Jurkat, Clone E6-1 (cell line): ENCODE data around the gene ANKRD44.

Experiments used
- DNase-seq: peaks from one replicate; pipeline ENCODE4 v3.0.0-alpha.2; 2011; ENCODE audit warnings: low read depth, low spot score
- H3K4me3 ChIP-seq: 2 replicates; pipeline ENCODE4 v1.5.1; 2011; ENCODE audit warnings: mild to moderate bottlenecking, low read length, control low read depth, moderate library complexity

Gene ANKRD44

DNA sequence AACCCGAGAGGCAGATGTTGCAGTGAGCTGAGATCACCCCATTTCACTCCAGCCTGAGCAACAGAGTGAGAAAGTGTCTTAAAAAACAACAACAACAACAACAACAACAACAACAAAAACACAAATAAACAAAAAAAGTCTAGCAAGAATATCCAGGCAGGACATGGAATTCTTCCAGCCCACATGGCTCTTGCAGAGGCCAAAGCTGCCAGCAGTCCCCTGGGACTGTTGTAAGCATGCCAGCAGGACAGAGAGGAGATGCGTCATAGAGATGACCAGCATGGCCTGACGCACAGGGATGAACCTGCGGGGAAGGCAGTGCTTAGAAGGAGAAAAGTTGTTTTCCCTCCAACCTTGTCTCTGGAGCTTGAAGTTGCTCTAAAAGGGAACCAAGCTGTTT, 201.8 kb downstream of the ANKRD44 start:
- no peak for DNase-seq
- no peak overlapping the region for H3K4me3 ChIP-seq

DNA sequence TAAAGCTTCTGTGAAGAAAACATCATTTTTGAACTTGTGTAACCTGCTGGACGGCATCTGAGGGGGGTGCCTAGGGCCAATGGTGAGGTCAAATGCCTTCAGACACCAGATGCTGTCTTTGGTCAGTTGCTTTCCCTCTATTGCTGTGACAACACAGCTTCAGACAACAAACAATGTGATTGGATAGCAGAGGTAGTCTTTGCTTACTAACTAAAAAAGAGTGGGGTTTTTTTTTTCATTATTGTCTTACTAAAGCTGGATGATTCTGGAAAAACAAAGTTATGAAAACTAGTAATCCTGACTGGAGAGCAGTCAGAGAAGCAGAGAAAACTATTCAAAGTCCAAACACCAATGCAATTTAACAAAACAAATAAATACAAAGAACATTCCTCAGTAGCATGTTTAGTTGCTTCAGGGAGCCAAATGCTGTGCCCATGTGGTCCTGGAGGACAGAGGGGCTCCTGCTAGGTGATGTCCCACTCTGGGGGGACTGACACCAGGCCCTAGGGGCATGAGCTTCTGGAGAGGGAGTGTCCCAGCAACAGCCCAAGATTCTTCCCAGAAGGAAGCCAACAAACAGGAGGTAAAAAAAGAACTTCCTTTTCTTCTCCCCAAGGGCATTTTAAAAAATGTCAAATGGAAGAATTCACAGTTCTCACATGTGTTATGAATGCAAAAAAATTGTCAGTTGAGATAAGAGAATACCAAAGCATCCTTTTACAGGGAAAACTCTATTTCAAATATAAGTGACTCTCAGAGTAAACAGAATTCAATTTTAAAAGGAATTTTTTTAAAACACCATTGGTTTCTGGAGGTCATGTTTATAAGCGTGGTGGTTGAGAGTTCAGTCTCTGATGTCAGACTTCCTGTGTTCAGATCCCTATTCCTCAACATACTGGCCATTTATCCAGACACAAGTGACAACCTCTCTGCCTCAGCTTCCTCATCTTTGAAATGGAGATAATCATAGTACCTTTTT, 203.0 kb downstream of the ANKRD44 start:
- no peak overlapping the region for H3K4me3 ChIP-seq
- no peak for DNase-seq

DNA sequence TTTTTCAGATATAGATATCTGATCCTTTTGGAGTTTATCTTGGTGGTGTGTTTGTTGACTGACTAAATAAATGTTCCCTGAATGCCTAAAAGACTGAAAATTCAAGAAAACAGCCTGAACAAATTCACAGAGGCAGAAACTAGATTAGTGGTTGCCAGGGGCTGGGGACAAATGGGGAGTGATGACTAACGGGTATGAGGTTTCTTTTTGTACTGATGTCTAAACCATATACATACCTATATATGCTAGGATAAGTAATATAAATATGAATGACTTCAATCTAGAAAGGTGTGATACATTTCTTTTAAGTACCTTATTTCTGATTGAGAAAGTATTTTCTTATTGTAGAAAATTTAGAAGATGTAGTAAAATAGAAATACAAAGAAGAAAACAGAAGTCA, 207.2 kb downstream of the ANKRD44 start:
- no peak overlapping the region for H3K4me3 ChIP-seq
- DNase-seq: no peak

DNA sequence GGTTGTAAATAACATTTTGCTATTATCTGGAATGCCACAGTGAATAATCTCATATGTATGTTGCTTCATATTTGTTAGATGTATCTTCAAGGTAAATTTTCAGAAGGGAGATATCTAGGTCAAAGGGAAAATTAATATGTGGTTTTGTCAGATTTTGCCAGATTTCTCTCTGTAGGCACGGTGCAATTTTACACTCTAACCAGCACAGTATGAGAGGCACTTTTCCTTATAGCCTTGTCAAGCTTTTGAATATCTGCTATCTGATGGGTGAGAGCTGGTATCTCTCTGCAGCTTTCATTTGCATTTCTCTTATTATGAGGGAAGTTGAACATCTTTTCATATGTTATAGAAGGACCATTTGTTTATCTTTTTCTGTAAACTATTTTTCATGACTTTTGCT, 208.3 kb downstream of the ANKRD44 start:
- no peak for DNase-seq
- no peak overlapping the region for H3K4me3 ChIP-seq

DNA sequence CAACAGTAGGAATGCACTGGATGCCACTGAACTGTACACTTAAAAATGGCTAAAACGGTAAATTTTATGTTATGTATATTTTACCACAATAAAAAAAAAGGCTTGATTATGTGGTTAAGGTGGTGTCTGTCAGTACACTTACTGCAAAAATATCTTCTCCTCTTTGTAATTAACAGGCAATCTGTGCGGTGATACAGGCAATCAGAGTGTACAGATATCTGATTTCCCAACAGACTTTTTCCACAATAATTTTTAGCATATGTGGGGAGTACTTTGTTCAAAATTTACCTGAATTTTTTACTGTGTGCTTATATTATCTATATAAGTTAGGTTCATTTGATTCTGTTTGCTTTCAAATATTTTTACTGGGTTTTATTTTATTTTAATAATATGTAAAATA, 209.1 kb downstream of the ANKRD44 start:
- no peak overlapping the region for H3K4me3 ChIP-seq
- no peak for DNase-seq

DNA sequence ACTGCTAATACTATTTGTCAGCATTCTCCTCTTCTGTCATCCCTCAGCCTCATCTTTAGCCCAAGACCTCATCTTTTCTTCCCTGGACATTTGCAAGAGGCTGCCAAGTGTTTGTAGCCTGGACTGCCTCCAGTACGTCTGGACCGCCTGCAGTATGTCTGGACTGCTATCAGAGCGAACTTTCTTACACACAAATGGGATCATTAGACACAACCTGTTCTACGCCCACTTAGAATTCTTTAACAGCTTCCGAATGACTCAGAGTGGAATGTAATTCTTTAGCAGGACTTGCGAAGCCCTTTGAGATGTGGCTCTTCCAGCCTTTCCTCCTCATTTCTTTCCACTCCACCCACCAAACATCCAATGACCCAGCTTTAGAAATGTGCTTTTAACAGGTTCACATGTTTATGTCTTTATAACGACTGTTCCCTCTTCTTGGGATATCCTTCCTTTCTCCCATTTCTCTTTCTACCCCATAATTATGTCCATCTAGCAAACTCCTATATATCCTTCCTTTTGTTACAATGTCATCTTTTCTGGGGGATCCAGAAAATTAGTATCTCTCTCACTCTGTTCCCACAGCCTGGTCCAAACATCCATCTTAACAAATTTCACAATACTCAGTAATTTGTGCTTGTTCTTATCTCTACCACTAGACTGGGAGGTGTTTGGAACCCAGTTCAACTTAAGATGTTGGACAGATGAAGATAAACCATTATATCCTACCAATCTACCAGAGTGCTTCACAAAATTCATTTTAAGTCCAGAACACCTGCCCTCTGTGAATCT, 212.8 kb downstream of the ANKRD44 start:
- no peak for DNase-seq
- no peak overlapping the region for H3K4me3 ChIP-seq

DNA sequence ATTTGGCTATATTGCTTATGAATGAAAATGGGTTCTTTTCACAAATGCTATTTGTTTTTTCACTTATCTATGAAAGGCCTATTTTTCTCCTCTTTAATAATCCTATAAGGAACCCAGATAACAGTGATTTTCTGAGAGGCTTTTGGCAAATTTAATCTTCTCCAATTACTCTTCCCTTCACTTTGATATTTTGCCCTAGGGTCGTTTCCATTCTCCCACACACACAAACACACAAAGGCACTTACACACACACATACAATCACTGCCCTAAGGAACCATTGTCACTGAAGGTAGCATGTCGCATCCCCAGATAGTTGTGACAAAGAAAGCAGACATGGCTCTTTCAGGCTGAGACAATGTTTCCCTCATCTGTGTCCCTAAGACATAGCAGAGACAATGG, 213.9 kb downstream of the ANKRD44 start:
- DNase-seq: no peak
- H3K4me3 ChIP-seq: no peak overlapping the region

DNA sequence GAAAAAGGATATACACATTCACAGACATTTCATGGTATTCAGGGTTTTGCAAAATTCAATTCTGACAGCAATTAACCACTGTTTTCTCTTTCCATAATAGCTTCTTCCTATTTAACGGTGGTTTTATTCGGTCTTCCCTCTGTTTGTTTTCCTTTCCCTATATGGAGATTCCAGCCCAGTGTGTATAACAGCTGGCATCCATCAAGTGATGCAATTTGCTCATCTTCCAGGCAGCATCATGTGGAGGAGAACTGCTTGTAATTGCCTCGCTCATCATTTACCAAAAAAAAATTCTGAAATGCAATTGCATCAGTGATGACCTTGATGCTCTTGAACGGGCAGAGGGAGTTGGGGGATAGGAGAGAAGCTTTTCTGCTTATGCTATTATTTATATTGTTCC, 218.1 kb downstream of the ANKRD44 start:
- H3K4me3 ChIP-seq: no peak overlapping the region
- DNase-seq: no peak

DNA sequence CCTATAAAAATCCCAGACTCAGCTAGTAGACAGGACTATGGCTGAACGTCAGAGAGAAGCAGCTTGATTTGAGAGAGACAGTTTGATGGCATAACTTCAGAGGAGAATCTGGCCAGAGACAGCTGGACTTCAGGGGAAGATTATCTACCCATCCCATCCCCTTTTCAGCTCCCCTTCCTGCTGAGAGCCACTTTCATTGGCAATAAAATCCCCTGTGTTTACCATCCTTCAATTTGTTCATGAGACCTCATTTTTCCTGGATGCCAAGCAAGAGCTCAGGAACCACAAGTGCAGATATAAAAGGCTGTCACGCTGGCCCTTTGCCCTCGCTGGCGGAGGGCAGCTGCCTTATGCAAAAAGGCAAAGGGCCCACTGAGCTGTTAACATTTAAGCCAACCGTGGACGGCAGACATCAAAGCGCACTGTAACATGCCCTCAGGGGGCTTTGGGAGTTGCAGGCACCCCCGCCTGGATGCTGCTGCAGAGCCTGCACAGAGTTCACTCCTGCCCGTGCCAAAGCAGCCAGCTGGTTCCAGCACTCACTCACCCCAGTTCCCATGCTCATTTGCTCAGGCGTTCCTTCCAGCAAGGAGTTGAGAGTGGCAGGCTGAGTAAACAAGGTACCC, 219.7 kb downstream of the ANKRD44 start:
- no peak for DNase-seq
- no peak overlapping the region for H3K4me3 ChIP-seq

DNA sequence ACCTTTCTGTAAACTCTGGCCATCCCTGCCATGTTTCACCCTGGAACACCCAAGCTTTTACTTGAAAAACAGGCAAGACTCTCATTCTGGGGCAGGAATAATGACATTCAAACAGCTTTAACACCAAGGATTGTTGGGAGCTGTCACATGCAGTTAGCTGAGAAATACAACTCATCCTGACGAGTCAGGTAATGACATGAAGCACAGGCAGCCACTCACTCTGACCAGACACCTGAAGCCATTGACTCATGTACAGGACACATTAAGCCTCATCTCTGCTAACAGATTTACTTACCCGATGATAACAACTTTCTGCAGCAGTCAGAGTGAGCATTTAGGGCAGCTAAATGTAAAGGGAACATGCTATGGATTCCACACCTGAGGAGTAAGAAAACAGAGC, 220.9 kb downstream of the ANKRD44 start:
- no peak overlapping the region for H3K4me3 ChIP-seq
- no peak for DNase-seq

DNA sequence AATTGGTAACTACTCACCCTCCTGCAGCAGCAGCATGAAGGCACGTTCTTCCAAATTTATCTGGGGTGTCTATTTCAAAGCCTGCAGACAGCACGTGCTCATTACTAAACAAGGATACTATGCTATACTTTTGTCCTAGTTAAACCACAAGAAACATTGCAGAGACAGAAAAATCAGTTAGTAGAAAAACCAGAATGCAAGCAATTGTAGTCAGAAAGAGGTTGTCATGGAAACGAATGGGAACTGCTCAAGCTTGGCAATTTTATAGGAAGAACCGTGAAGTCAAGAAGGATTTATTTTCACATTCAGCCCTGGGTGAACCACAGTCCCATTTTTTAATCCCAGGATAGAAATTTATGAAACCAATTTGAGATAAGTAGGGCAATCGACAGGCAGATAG, 221.9 kb downstream of the ANKRD44 start:
- peak; percentile 84 for DNase-seq
- no peak overlapping the region for H3K4me3 ChIP-seq

DNA sequence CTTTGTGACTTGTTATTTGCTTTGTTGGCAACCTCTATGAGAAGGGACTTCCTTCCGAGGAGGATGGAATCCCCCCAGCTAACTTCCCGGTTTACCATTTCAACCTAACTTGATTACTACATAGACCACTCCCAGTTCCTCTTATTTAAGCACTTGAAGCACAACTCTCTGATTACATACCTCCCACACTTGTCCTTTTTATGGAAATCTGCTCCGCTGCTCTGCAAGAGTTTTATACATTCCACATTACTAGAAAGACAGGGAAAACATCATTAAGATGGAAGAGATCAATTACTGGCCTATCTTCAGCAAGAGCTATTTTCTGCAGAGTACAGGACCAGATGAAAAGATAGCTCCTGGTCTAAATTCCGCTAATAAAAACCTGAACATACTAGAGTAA, 224.1 kb downstream of the ANKRD44 start:
- no peak overlapping the region for H3K4me3 ChIP-seq
- no peak for DNase-seq

DNA sequence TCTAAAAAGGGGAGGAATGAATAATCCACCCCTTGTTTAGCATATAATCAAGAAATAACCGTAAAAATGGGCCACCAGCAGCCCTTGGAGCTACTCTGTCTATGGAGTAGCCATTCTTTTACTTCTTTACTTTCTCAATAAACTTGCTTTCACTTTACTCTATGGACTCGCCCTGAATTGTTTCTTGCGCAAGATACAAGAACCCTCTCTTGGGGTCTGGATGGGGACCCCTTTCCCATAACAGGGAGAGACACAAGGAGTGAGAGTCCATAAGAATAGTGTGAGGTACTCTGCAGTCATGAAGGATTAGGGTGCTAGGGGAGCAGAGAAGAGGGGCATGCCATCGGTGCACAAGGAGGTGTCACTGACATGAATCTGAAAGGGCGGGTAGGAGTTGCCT, 224.9 kb downstream of the ANKRD44 start:
- no peak for DNase-seq
- no peak overlapping the region for H3K4me3 ChIP-seq

DNA sequence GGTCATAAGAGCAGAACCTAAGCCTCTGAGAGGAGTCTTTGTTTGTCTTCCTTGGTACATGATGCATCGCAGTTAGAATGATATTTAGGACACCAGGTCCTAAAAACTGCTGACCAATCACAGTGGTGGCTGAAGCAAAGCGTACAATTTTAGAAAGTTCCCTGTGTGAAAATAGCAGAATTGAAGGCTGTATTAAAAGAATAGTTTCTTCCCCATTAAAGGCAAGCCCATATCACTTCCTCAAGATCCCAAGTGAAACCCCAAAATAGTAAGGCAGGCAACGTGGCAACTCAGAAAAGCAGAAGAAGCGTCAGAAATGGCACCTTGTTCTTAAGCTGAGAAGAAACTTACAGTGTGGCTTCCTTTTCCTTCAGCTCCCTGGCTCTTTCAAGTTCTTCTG, 229.3 kb downstream of the ANKRD44 start:
- no peak for DNase-seq

DNA sequence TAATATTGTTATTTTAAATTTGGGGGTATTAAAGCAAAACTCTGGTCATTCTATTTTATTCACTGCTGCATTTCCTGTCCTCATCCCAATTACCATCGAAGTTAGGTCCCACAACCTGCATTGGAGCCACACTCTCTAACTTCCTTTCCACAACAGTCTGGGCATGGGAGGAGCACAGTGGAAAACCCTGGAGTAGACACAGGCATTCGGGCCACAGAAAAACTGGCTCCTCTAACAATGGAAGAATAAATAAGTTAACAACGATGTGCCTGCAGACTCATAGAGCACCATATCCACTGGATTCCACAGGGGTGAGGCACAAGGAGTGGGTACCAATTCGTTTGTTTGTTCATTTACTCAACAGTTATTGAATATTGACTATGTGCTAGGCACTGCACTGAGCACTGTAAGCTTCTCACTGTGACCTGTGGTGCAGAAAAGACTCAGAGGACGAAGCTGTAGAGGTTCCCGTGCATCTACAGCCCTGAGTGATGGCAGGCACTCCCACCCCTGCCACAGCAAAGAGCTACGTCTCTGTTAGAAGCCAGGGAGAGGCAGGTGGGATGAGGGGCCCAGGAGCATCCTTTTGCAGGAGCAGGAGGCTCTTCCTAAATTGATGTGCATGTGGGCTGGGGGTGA, 229.9 kb downstream of the ANKRD44 start:
- no peak overlapping the region for H3K4me3 ChIP-seq
- no peak for DNase-seq

More for the DNA sequence above, 229.3 kb downstream of the ANKRD44 start:
- H3K4me3 ChIP-seq: no peak overlapping the region

DNA sequence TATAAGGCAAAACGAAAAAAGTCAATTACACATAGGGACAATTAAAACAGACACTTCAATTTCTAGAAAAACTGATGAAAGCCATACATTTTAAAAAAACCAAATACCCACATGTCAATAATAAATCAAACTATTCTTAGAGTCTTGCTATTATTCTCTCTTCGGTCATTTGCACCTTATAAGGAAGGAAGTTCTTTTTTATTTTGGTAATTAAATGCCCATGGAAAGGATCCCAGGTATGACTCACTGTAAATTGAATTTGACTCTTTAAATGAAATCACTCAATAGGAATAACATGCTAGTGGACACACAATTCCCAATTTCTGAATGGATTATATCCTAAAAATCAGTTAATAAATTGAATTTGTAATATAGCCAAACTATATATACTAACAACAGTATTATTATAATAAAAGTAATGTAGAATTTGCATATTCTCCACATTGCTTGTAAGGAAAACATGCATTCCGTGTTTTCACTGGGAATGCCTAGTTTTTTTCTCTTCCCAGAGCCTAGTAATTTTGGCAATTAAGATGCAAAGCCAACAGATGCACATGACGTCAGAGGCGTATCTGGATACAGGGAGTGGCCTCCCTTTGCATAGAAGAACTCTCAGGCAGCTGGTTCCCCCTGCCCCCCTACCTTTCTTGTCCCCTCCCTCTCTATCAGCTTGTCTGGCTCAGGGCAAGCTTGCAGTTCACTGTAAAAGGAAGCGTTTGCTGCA, 230.6 kb downstream of the ANKRD44 start:
- no peak overlapping the region for H3K4me3 ChIP-seq
- no peak for DNase-seq

DNA sequence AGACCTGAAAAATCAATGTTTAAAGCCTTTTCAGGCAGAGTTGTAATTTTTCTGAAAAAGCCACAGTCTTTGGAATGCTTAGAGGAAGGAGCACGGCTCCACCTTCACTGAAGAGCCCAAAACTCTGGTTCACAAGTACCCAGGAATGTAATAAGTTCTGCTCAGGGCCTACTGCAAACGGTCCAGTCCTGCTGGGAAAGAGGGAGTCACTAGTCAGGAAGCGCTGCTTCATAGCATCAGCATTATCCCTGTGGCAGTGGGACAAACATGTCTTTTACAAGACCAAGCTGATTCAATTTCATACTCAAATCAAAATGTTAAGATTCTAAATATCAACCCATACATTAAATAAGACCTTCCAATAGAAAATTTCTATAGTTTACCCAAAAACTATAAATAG, 231.2 kb downstream of the ANKRD44 start:
- no peak for DNase-seq
- H3K4me3 ChIP-seq: no peak overlapping the region

DNA sequence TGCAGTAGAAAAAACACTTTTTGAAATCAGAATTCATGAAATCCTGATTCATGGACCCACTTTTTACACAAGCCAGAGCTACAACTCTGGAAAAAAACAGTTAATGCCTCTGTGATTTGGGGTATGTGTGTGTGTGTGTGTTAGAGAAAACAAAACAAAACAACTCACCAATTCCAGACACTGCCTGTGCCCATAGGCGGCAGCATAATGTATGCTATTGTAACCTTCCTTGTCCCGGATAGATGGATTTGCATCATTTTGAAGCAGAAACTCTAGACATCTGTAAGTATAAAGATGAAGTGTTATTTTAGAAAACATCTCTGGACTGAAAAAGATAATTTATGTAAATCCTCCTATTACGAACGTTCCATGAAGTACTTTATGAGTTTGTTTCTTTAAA, 232.0 kb downstream of the ANKRD44 start:
- DNase-seq: no peak
- H3K4me3 ChIP-seq: no peak overlapping the region

DNA sequence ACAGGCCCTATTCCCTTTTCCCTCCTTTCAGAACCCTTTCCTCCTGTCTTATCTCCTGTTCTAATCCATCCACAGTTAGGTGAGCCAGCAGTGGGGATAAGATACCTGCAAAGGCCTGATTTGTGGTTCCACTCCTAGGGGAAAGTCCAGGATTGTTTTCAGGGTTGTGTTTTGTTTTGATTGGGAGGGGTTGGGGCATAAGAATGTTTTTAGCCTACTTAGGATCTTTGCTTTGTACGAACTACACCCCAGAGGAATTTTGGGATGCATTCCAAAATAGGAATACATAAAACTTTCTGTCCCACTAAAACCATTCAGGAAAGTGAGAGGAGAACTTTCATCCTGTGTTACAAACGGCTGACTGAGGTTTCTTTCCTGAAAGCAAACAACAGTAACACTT, 233.2 kb downstream of the ANKRD44 start:
- DNase-seq: no peak
- no peak overlapping the region for H3K4me3 ChIP-seq
